Endodermal cell (in vitro differentiated cells): ENCODE measurements around the gene ZNF626. TPM values are rescaled to one million over a fixed set of nuclear protein-coding genes. Genes with fewer than 3 reads are reported as not detected.

Experiments
- DNase-seq: peaks from one replicate; pipeline ENCODE4 v3.0.0-alpha.2; 2017
- H3K27ac ChIP-seq: 2 replicates; pipeline ENCODE4 v1.5.1; 2013; ENCODE audit warnings: mild to moderate bottlenecking, low read depth, low read length, moderate library complexity
- H3K27me3 ChIP-seq: 2 replicates; pipeline ENCODE4 v1.6.1; 2013; ENCODE audit warnings: mild to moderate bottlenecking, low read length, moderate library complexity; ENCODE audit not compliant: insufficient read depth, control insufficient read depth, poor library complexity, severe bottlenecking
- H3K36me3 ChIP-seq: 2 replicates; pipeline ENCODE4 v1.7.0; 2013; ENCODE audit warnings: mild to moderate bottlenecking, low read length, moderate library complexity; ENCODE audit not compliant: control insufficient read depth, insufficient read depth
- H3K4me1 ChIP-seq: one replicate; pipeline ENCODE4 v1.7.0; 2013; ENCODE audit warnings: low read length; ENCODE audit not compliant: control insufficient read depth, insufficient read depth
- H3K4me3 ChIP-seq: 2 replicates; pipeline ENCODE4 v1.5.1; 2013; ENCODE audit warnings: mild to moderate bottlenecking, low read length, moderate library complexity
- H3K9ac ChIP-seq: 2 replicates; pipeline ENCODE4 v1.6.1; 2013; ENCODE audit warnings: mild to moderate bottlenecking, low read length, moderate library complexity; ENCODE audit not compliant: poor library complexity, severe bottlenecking; ENCODE audit errors: extremely low read depth
- H3K9me3 ChIP-seq: 2 replicates; pipeline ENCODE4 v1.6.1; 2013; ENCODE audit warnings: mild to moderate bottlenecking, low read length, moderate library complexity; ENCODE audit not compliant: control insufficient read depth
- H3K27ac Mint-ChIP-seq: 2 replicates; pipeline ENCODE4 v1.8.0; 2020; ENCODE audit warnings: mixed read lengths
- H3K27me3 Mint-ChIP-seq: 2 replicates; pipeline ENCODE4 v1.8.0; 2021; ENCODE audit warnings: mild to moderate bottlenecking, mixed read lengths; ENCODE audit not compliant: insufficient read depth
- H3K36me3 Mint-ChIP-seq: 2 replicates; pipeline ENCODE4 v1.8.0; 2020; ENCODE audit warnings: low read depth, mixed read lengths
- H3K4me1 Mint-ChIP-seq: 2 replicates; pipeline ENCODE4 v1.8.0; 2020; ENCODE audit warnings: mixed read lengths
- H3K4me3 Mint-ChIP-seq: 2 replicates; pipeline ENCODE4 v1.8.0; 2020; ENCODE audit warnings: mild to moderate bottlenecking, moderate library complexity, mixed read lengths
- H3K9me3 Mint-ChIP-seq: 2 replicates; pipeline ENCODE4 v1.8.0; 2020; ENCODE audit warnings: mild to moderate bottlenecking, mixed read lengths
- WGBS, 2 experiments: methylation state at CpG; one replicate each; pipeline versions ENCODE4 v1.1.5 to v1.1.7; 2013; ENCODE audit warnings: missing lambda C conversion rate in 2 of 2, mixed read lengths in 1 of 2; ENCODE audit not compliant: insufficient coverage in 1 of 2, insufficient read length in 1 of 2; 5-methylcytosine and 5-hydroxymethylcytosine counted together
- long read RNA-seq, 4 experiments: library from polyadenylated mRNA in 2 of 4; library from RNA in 1 of 4; library from capped mRNA in 1 of 4; stranded (forward) in 3 of 4; unstranded in 1 of 4; transcript quantifications; one replicate each; pipeline ENCODE4 v2.0.0, GENCODE V29; 2020 to 2021; ENCODE audit warnings: inconsistent platforms in 1 of 4
- polyA plus RNA-seq, 2 experiments: library from polyadenylated mRNA; stranded (reverse); fragments of 50-300 nt; gene quantifications; one replicate each; pipeline ENCODE4 v1.2.3, GENCODE V29; 2013
- total RNA-seq, 2 donors: library from RNA; stranded (reverse); fragmentation: NEBNext Ultra II Directional in 1 of 2; extraction: Animal tissue kit (Norgen Biotek cat#: 25700) in 1 of 2; gene quantifications; 2 replicates in 1 of 2; 3 replicates in 1 of 2; pipeline ENCODE4 v1.2.1, GENCODE V29; 2021
- TF ChIP-seq, protein P1 (sequence below): fragments of 200-600 bp; sonication (generic); conservative IDR thresholded peaks from 2 replicates; pipeline ENCODE4 v1.5.0; 2021; ENCODE audit warnings: antibody characterized with exemption, mild to moderate bottlenecking

Gene ZNF626
- total RNA-seq, result 10 to 100 TPM; 29.6 to 40.5 TPM
- 13.6 TPM for polyA plus RNA-seq (2013, experiment 1 of 2)
- 16.2 TPM for polyA plus RNA-seq (2013, experiment 2 of 2)
- long read RNA-seq, experiment 1, partial matches to known transcripts, result 0 of 11 reads
- long read RNA-seq, experiment 1, other reads (novel, unspliced or antisense), result 10 of 11 reads
- long read RNA-seq, experiment 2, full-length matches to known transcripts, result 22 of 43 reads
- long read RNA-seq, experiment 2, partial matches to known transcripts, result 5 of 43 reads
- long read RNA-seq, experiment 2, other reads (novel, unspliced or antisense), result 16 of 43 reads
- long read RNA-seq, experiment 3, full-length matches to known transcripts, result 13 of 69 reads
- long read RNA-seq, experiment 3, partial matches to known transcripts, result 5 of 69 reads
- long read RNA-seq, experiment 3, other reads (novel, unspliced or antisense), result 51 of 69 reads
- long read RNA-seq, experiment 4, full-length matches to known transcripts, result 11 of 19 reads
- long read RNA-seq, experiment 4, partial matches to known transcripts, result 0 of 19 reads
- long read RNA-seq, experiment 4, other reads (novel, unspliced or antisense), result 8 of 19 reads

- peaks cover 25% of the 10 kb centered on the region for H3K4me1 Mint-ChIP-seq
- H3K9ac ChIP-seq, result peak within 1 kb of the TSS; percentile 97
- peaks cover 39% of the 10 kb centered on the region for H3K36me3 Mint-ChIP-seq
- peaks cover 40% of the 10 kb centered on the region for H3K9me3 ChIP-seq
- no peaks in the 10 kb centered on the region for H3K27me3 Mint-ChIP-seq
- H3K27me3 ChIP-seq, result no peaks in the 10 kb centered on the region
- TF ChIP-seq, protein P1, sequence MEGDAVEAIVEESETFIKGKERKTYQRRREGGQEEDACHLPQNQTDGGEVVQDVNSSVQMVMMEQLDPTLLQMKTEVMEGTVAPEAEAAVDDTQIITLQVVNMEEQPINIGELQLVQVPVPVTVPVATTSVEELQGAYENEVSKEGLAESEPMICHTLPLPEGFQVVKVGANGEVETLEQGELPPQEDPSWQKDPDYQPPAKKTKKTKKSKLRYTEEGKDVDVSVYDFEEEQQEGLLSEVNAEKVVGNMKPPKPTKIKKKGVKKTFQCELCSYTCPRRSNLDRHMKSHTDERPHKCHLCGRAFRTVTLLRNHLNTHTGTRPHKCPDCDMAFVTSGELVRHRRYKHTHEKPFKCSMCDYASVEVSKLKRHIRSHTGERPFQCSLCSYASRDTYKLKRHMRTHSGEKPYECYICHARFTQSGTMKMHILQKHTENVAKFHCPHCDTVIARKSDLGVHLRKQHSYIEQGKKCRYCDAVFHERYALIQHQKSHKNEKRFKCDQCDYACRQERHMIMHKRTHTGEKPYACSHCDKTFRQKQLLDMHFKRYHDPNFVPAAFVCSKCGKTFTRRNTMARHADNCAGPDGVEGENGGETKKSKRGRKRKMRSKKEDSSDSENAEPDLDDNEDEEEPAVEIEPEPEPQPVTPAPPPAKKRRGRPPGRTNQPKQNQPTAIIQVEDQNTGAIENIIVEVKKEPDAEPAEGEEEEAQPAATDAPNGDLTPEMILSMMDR, result no peak
- peak within 1 kb of the TSS; percentile 98 for H3K4me3 Mint-ChIP-seq
- H3K27ac ChIP-seq, result peak within 1 kb of the TSS; percentile 95
- H3K36me3 ChIP-seq, result peaks cover 41% of the 10 kb centered on the region
- peak within 1 kb of the TSS; percentile 97 for H3K4me3 ChIP-seq
- H3K27ac Mint-ChIP-seq, result peak within 1 kb of the TSS; percentile 98
- WGBS, 2 experiments, result 3 to 9% methylated on average over 9 to 25 of the region's 25 CpGs
- no peaks in the 10 kb centered on the region for H3K9me3 Mint-ChIP-seq
- peak; percentile 98 for DNase-seq
- H3K4me1 ChIP-seq, result peaks cover 3% of the 10 kb centered on the region
Observed at GRCh38 chr19:20661150-20661819, at the start of gene ZNF626. TSS of gene ZNF626 (minus strand) at chr19:20661571. CDS start at chr19:20661446, 125 bp downstream.

GRCh38 chr19:20669263-20669662 lies 7.9 kb upstream of the ZNF626 start:
- Histone ChIP-seq H3K9me3 (no peaks in the 10 kb centered on the region), H3K27me3 (no peaks in the 10 kb centered on the region), H3K4me3 (no peak overlapping the region), H3K9ac (no peak overlapping the region), H3K4me1 (peaks cover 3% of the 10 kb centered on the region), H3K27ac (no peak overlapping the region), H3K36me3 (no peaks in the 10 kb centered on the region)
- H3K27me3 Mint-ChIP-seq, result no peaks in the 10 kb centered on the region
- no peak overlapping the region for H3K27ac Mint-ChIP-seq
- H3K36me3 Mint-ChIP-seq, result no peaks in the 10 kb centered on the region
- H3K4me1 Mint-ChIP-seq, result peaks cover 12% of the 10 kb centered on the region
- no peak for DNase-seq
- 91 to 98% methylated on average over 5 to 9 of the region's 9 CpGs for WGBS, 2 experiments
- TF ChIP-seq, protein P1, result no peak
- H3K9me3 Mint-ChIP-seq, result no peaks in the 10 kb centered on the region
- H3K4me3 Mint-ChIP-seq, result no peak overlapping the region

GRCh38 chr19:20667281-20667680 lies 5.9 kb upstream of the ZNF626 start:
- H3K4me1 Mint-ChIP-seq, result peaks cover 12% of the 10 kb centered on the region
- TF ChIP-seq, protein P1, result no peak
- H3K27me3 Mint-ChIP-seq, result no peaks in the 10 kb centered on the region
- DNase-seq, result no peak
- peaks cover 3% of the 10 kb centered on the region for H3K4me1 ChIP-seq
- 88 to 98% methylated on average over 3 to 4 of the region's 4 CpGs for WGBS, 2 experiments
- no peak overlapping the region for H3K27ac Mint-ChIP-seq
- H3K27me3 ChIP-seq, result no peaks in the 10 kb centered on the region
- H3K36me3 Mint-ChIP-seq, result no peaks in the 10 kb centered on the region
- no peaks in the 10 kb centered on the region for H3K9me3 Mint-ChIP-seq
- no peak overlapping the region for H3K9ac ChIP-seq
- no peak overlapping the region for H3K4me3 Mint-ChIP-seq
- H3K36me3 ChIP-seq, result no peaks in the 10 kb centered on the region
- no peak overlapping the region for H3K27ac ChIP-seq
- no peak overlapping the region for H3K4me3 ChIP-seq
- H3K9me3 ChIP-seq, result no peaks in the 10 kb centered on the region
